MM.1S (cell line): ENCODE data around the gene OAS3.

Source experiments
- DNase-seq: peaks from one replicate; pipeline ENCODE4 v3.0.0-alpha.2; 2015
- H2AFZ ChIP-seq: fragments of 300-600 bp; sonication (generic); 2 replicates; pipeline ENCODE4 v1.6.0; 2016; ENCODE audit warnings: antibody characterized with exemption, low read length
- H3F3A ChIP-seq: fragments of 300-600 bp; sonication (generic); 2 replicates; pipeline ENCODE4 v1.6.1; 2016; ENCODE audit warnings: mild to moderate bottlenecking, antibody characterized with exemption, low read length, moderate library complexity, mixed read lengths; ENCODE audit not compliant: insufficient read depth
- H3K27ac ChIP-seq: fragments of 300-600 bp; sonication (generic); 2 replicates; pipeline ENCODE4 v1.5.1; 2016; ENCODE audit warnings: mild to moderate bottlenecking, low read length
- H3K27me3 ChIP-seq: fragments of 300-600 bp; sonication (generic); replicated peaks from 2 replicates; pipeline ENCODE4 v1.6.0; 2016; ENCODE audit warnings: low read length; ENCODE audit not compliant: insufficient read depth
- H3K36me3 ChIP-seq: fragments of 300-600 bp; sonication (generic); replicated peaks from 2 replicates; pipeline ENCODE4 v1.6.1; 2016; ENCODE audit warnings: mild to moderate bottlenecking, low read length, mixed read lengths; ENCODE audit not compliant: insufficient read depth
- H3K4me1 ChIP-seq: fragments of 300-600 bp; sonication (generic); 2 replicates; pipeline ENCODE4 v1.6.1; 2016; ENCODE audit warnings: low read length, mixed read lengths
- H3K4me2 ChIP-seq: fragments of 300-600 bp; sonication (generic); 2 replicates; pipeline ENCODE4 v1.6.0; 2016; ENCODE audit warnings: low read depth, low read length
- H3K4me3 ChIP-seq: fragments of 300-600 bp; sonication (generic); 2 replicates; pipeline ENCODE4 v1.5.1; 2016; ENCODE audit warnings: low read length, mixed read lengths
- H3K79me2 ChIP-seq: fragments of 300-600 bp; sonication (generic); 2 replicates; pipeline ENCODE4 v1.6.1; 2016; ENCODE audit warnings: mixed run types, low read length, mixed read lengths
- H3K9ac ChIP-seq: fragments of 300-600 bp; sonication (generic); 2 replicates; pipeline ENCODE4 v1.6.1; 2016; ENCODE audit warnings: low read length, mixed read lengths
- H3K9me2 ChIP-seq: fragments of 300-600 bp; sonication (generic); replicated peaks from 2 replicates; pipeline ENCODE4 v1.6.1; 2016; ENCODE audit warnings: mild to moderate bottlenecking, low read length, mixed read lengths; ENCODE audit not compliant: insufficient read depth
- H3K9me3 ChIP-seq: fragments of 300-600 bp; sonication (generic); replicated peaks from 2 replicates; pipeline ENCODE4 v1.6.1; 2016; ENCODE audit warnings: mild to moderate bottlenecking, low read length, mixed read lengths; ENCODE audit not compliant: insufficient read depth
- H4K20me1 ChIP-seq: fragments of 300-600 bp; sonication (generic); 2 replicates; pipeline ENCODE4 v1.6.1; 2016; ENCODE audit warnings: mild to moderate bottlenecking, low read length, moderate library complexity, mixed read lengths; ENCODE audit not compliant: insufficient read depth
- CTCF ChIP-seq: fragments of 300-600 bp; sonication (generic); IDR thresholded peaks from 2 replicates; pipeline ENCODE4 v1.5.1; 2016; ENCODE audit warnings: antibody characterized with exemption, low read length, mixed read lengths
- EZH2 ChIP-seq: fragments of 300-600 bp; sonication (generic); optimal IDR thresholded peaks from 2 replicates; pipeline ENCODE3; 2017; ENCODE audit warnings: low read depth, mild to moderate bottlenecking, antibody characterized with exemption, low read length, mixed read lengths
- EZH2phosphoT487 ChIP-seq: fragments of 300-600 bp; sonication (generic); IDR thresholded peaks from 2 replicates; pipeline ENCODE4 v1.6.1; 2018; ENCODE audit warnings: antibody characterized with exemption, low read length

OAS3 gene

GRCh38 chr12:113000433-113000832 is 62.2 kb downstream of the OAS3 start:
- Histone ChIP-seq H3K9ac (no peak overlapping the region), H4K20me1 (no peaks in the 10 kb centered on the region), H3K4me3 (no peak overlapping the region), H3K4me1 (peaks cover 7% of the 10 kb centered on the region; the same call in 1 of the 2 replicates), H3K9me3 (no peaks in the 10 kb centered on the region), H3K27ac (no peak overlapping the region), H3K79me2 (no peaks in the 10 kb centered on the region), H3K27me3 (no peaks in the 10 kb centered on the region), H3K36me3 (no peaks in the 10 kb centered on the region), H3K4me2 (no peak overlapping the region), H2AFZ (no peak overlapping the region), H3K9me2 (no peaks in the 10 kb centered on the region), H3F3A (peaks cover 4% of the 10 kb centered on the region; the same call in 1 of the 2 replicates)
- no peak for TF ChIP-seq EZH2
- TF ChIP-seq CTCF: no peak
- TF ChIP-seq EZH2phosphoT487: no peak
- DNase-seq: no peak

GRCh38 chr12:113002155-113002554 is 63.9 kb downstream of the OAS3 start:
- H3K4me1 ChIP-seq: peaks cover 7% of the 10 kb centered on the region; the same call in 1 of the 2 replicates
- H3K36me3 ChIP-seq: no peaks in the 10 kb centered on the region
- H4K20me1 ChIP-seq: no peaks in the 10 kb centered on the region
- no peak for DNase-seq
- H3K27ac ChIP-seq: no peak overlapping the region
- TF ChIP-seq EZH2phosphoT487 (no peak), CTCF (no peak), EZH2 (no peak)
- H3K4me3 ChIP-seq: no peak overlapping the region
- H3K4me2 ChIP-seq: no peak overlapping the region
- no peak overlapping the region for H2AFZ ChIP-seq
- H3K79me2 ChIP-seq: no peaks in the 10 kb centered on the region
- H3K27me3 ChIP-seq: no peaks in the 10 kb centered on the region
- H3K9me3 ChIP-seq: no peaks in the 10 kb centered on the region
- H3F3A ChIP-seq: peaks cover 4% of the 10 kb centered on the region; the same call in 1 of the 2 replicates
- H3K9me2 ChIP-seq: no peaks in the 10 kb centered on the region
- no peak overlapping the region for H3K9ac ChIP-seq

- no peak for TF ChIP-seq EZH2phosphoT487
- H3K27ac ChIP-seq: no peak overlapping the region
- H4K20me1 ChIP-seq: no peaks in the 10 kb centered on the region
- H3K79me2 ChIP-seq: no peaks in the 10 kb centered on the region
- no peaks in the 10 kb centered on the region for H3K27me3 ChIP-seq
- peaks cover 4% of the 10 kb centered on the region; the same call in 1 of the 2 replicates for H3F3A ChIP-seq
- no peaks in the 10 kb centered on the region for H3K36me3 ChIP-seq
- no peaks in the 10 kb centered on the region for H3K9me2 ChIP-seq
- no peak overlapping the region for H3K9ac ChIP-seq
- H3K4me3 ChIP-seq: no peak overlapping the region
- H3K4me2 ChIP-seq: no peak overlapping the region
- H3K9me3 ChIP-seq: no peaks in the 10 kb centered on the region
- H3K4me1 ChIP-seq: peaks cover 7% of the 10 kb centered on the region; the same call in 1 of the 2 replicates
- no peak for DNase-seq
- H2AFZ ChIP-seq: no peak overlapping the region
These were observed 64.4 kb downstream of the OAS3 start for GRCh38 chr12:113002676-113003075.

DNA sequence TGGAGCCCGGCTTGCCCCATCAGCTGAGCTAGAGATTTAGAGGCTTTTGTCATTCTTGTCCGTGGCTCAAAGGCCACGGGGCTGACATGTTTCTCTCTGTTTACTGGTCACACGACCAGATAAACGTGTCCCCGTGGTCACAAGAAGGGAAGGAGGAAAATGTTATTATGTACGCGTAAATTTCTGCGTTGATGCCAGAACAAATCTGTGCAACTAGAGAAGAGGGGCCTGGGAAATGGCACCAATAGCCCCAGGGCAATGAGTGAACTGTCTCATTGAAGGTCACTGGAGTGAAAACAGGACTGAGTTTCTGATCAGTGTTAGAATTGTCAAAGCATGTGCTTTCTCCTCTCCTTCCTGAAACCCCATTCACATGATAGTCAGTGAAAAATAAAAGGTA is 65.4 kb downstream of the OAS3 start:
- Histone ChIP-seq H2AFZ (no peak overlapping the region), H3K4me2 (no peak overlapping the region), H3K4me1 (peaks cover 4% of the 10 kb centered on the region; the same call in 1 of the 2 replicates), H3K27me3 (no peaks in the 10 kb centered on the region), H3K36me3 (no peaks in the 10 kb centered on the region), H3K9me3 (no peaks in the 10 kb centered on the region), H3K4me3 (no peak overlapping the region), H3K79me2 (no peaks in the 10 kb centered on the region), H3K9ac (no peak overlapping the region), H3K27ac (no peak overlapping the region), H3K9me2 (no peaks in the 10 kb centered on the region), H4K20me1 (no peaks in the 10 kb centered on the region), H3F3A (peaks cover 2% of the 10 kb centered on the region; the same call in 1 of the 2 replicates)
- TF ChIP-seq EZH2phosphoT487 (no peak), EZH2 (no peak), CTCF (no peak)
- DNase-seq: no peak
